ENCODE measurements around the gene SLC24A1.
A peak's percentile ranks its signal among the peaks of the same experiment; 100 is the strongest.
"Not testable (repeated sequence)": the region's sequence is repeated elsewhere in the genome, so short reads cannot be mapped to it uniquely, and the experiment has no call there.

SLC24A1 gene

DNA sequence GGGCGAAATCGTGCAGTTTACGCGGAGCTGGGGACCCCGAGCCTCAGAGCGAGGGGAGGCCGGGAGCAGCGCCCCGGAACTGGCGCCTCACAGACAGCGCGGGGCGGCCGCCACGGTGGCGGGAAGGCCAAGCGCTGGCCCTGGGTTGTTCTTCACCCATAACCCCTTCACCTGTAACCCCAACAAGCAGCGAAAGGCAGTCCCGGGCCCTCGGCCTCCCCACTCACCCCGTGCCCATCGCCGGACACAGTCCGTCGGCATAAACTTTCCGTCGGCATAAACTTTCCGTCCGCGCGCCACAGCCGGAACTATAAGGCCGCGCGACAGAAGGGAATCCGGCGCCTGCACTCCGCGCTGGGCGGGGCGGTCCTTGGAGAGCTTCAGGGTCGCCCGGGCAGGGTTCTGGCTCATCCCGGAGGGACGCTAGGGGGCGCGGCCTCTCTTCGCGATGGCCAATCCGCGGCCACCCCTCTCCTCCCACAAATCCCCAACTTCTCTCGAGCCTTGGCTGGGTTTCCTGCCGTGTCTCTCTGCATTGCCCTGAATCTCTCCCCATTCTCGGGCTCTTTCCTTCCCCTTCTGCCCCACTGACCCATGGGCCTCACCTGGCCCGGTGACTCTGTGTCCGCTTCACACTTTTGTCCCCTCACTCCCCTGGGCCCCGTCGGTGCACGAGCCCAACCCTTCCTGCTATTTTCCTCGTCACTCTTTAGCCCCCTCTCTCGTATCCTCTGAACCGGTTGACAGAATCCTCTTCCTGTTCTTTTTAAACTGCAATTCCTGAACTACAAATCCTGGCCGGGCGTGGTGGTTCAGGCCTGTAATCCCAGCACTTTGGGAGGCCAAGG lies 10.6 kb upstream of the SLC24A1 start, which contains the start of gene INTS14:
Gene INTS14 (minus strand): TSS at position 261 of the 848 bp plus-strand sequence. CDS start 3,751 bp downstream, outside the sequence.
- Histone ChIP-seq H3K27me3 (ENCODE audit: insufficient read depth, insufficient read length) (no peaks in the 10 kb centered on the region), H3K9ac (ENCODE audit: insufficient read length, low read depth) (peak within 1 kb of the TSS; percentile 97), H3K4me3 (ENCODE audit: insufficient read length, low read depth) (peak within 1 kb of the TSS; percentile 97), H3K36me3 (ENCODE audit: insufficient read depth, insufficient read length, low read length) (peaks cover 18% of the 10 kb centered on the region), H3K9me3 (ENCODE audit: insufficient read depth, low read length) (no peaks in the 10 kb centered on the region), H3K4me1 (ENCODE audit: insufficient read depth, insufficient read length) (no peaks in the 10 kb centered on the region)
- peak; percentile 96 for DNase-seq (ENCODE audit: low read depth, low spot score)
- TF ChIP-seq YY1 (IDR thresholded peaks at IDR 0.05; ENCODE audit: insufficient read depth, insufficient read length) = no peak
- no peak for TF ChIP-seq ZNF274 (IDR thresholded peaks at IDR 0.05; ENCODE audit: low read depth, low read length)
- no peak for TF ChIP-seq SUZ12 (IDR thresholded peaks at IDR 0.05; ENCODE audit: extremely low read depth, insufficient read depth, insufficient read length)

DNA sequence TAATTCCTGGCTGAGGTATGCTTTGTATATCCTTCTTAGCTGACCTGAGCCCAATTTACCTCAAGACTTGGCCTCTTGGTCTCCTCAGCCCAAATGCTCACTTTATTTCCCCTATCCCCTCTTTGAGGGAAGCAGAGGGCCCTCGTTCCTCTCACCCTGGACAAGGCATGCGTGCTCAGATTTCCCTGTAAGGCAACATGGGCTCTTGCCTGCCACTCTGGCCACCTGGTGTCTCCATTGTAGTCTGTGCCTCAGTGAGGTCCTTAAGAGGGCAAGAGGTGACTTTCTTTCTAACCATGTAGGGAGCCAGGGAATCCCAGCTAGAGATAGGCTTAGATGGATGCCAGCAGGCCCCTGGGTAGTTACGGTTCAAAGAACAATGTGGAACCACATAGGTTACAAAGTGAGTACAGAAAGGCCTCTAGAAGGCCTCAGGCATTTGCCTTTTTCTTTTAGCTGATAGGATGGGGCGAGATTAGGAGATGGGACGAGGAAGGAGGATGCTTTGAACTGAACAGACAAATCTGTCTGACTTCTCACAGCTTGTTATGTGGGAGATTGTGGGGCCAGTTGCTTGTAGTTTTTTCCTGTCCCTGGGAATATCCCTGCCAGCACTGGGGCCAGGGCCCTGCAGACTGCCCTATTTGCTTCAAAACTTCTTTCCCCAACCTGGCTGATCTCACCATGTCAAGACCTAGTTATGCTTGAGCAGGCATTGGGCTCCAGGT lies 9.7 kb upstream of the SLC24A1 start:
- H3K4me3 ChIP-seq (ENCODE audit: insufficient read length, low read depth) = peak overlapping the region; percentile 97
- peaks cover 10% of the 10 kb centered on the region for H3K36me3 ChIP-seq (ENCODE audit: insufficient read depth, insufficient read length, low read length)
- H3K9ac ChIP-seq (ENCODE audit: insufficient read length, low read depth) = peak overlapping the region; percentile 83
- no peak for DNase-seq (ENCODE audit: low read depth, low spot score)
- no peaks in the 10 kb centered on the region for H3K27me3 ChIP-seq (ENCODE audit: insufficient read depth, insufficient read length)
- H3K4me1 ChIP-seq (ENCODE audit: insufficient read depth, insufficient read length) = no peaks in the 10 kb centered on the region
- TF ChIP-seq SUZ12 (IDR thresholded peaks at IDR 0.05; ENCODE audit: extremely low read depth, insufficient read depth, insufficient read length) (no peak), YY1 (IDR thresholded peaks at IDR 0.05; ENCODE audit: insufficient read depth, insufficient read length) (no peak), ZNF274 (IDR thresholded peaks at IDR 0.05; ENCODE audit: low read depth, low read length) (no peak)
- H3K9me3 ChIP-seq (ENCODE audit: insufficient read depth, low read length) = no peaks in the 10 kb centered on the region

DNA sequence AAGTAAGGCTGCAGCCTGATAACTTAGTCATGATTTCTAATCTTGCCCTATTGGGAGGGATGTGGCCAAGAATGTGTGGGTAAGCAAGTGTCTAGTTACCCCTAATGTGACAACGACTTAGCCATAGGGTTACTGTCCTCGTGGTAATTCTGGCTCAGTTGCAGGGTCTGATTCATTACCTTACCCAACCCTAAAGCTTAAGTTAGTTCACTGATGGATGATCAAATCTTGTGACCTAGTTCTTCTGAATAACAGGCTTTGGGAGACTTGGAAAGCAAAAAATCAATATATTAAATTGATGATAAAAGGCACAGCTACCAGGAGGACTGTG lies 9.2 kb upstream of the SLC24A1 start:
- Histone ChIP-seq H3K36me3 (ENCODE audit: insufficient read depth, insufficient read length, low read length) (peaks cover 6% of the 10 kb centered on the region), H3K9me3 (ENCODE audit: insufficient read depth, low read length) (no peaks in the 10 kb centered on the region), H3K9ac (ENCODE audit: insufficient read length, low read depth) (peak overlapping the region; percentile 12), H3K4me3 (ENCODE audit: insufficient read length, low read depth) (no peak overlapping the region), H3K27me3 (ENCODE audit: insufficient read depth, insufficient read length) (no peaks in the 10 kb centered on the region), H3K4me1 (ENCODE audit: insufficient read depth, insufficient read length) (no peaks in the 10 kb centered on the region)
- no peak for TF ChIP-seq SUZ12 (IDR thresholded peaks at IDR 0.05; ENCODE audit: extremely low read depth, insufficient read depth, insufficient read length)
- TF ChIP-seq YY1 (IDR thresholded peaks at IDR 0.05; ENCODE audit: insufficient read depth, insufficient read length) = no peak
- no peak for TF ChIP-seq ZNF274 (IDR thresholded peaks at IDR 0.05; ENCODE audit: low read depth, low read length)
- DNase-seq (ENCODE audit: low read depth, low spot score) = no peak

DNA sequence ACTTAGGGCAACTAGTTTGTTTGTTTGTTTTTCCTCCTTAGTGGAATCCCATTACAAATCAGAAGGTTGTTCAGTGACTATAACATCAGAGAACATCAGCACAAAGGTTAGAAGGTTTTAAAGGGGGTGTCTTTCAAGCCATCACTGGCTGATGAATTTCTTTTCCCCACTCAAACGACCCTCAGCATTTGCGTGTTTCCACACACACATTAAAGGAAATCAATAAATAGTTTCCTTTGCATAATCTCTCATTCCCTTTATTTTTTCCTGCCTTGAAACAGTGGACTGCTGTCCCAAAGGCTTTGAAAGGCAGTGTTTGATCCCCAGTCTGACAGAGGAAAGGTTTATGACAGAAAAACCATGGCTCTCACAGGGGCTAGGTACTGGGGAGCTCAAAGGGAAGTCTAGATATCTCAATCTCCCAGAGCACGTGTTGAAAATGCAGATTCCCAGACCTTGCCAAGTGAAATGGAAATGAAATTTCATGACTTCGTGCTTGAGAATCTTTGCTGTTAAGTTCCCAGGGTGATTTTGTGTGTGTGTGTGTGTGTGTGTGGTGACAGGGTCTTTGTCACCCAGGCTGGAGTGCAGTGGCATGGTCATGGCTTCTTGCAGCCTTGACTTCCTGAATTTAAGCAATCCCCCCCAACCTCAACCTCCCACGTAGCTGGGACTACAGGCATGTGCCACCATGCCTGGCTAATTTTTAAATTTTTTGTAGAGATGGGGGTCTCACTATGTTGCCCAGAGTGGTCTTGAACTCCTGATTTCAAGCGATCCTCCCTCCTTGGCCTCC lies 8.6 kb upstream of the SLC24A1 start:
- DNase-seq (ENCODE audit: low read depth, low spot score) = no peak
- Histone ChIP-seq H3K9ac (ENCODE audit: insufficient read length, low read depth) (no peak overlapping the region), H3K4me3 (ENCODE audit: insufficient read length, low read depth) (no peak overlapping the region), H3K9me3 (ENCODE audit: insufficient read depth, low read length) (no peaks in the 10 kb centered on the region), H3K4me1 (ENCODE audit: insufficient read depth, insufficient read length) (no peaks in the 10 kb centered on the region), H3K36me3 (ENCODE audit: insufficient read depth, insufficient read length, low read length) (peaks cover 6% of the 10 kb centered on the region), H3K27me3 (ENCODE audit: insufficient read depth, insufficient read length) (no peaks in the 10 kb centered on the region)
- TF ChIP-seq SUZ12 (IDR thresholded peaks at IDR 0.05; ENCODE audit: extremely low read depth, insufficient read depth, insufficient read length) (no peak), YY1 (IDR thresholded peaks at IDR 0.05; ENCODE audit: insufficient read depth, insufficient read length) (no peak), ZNF274 (IDR thresholded peaks at IDR 0.05; ENCODE audit: low read depth, low read length) (no peak)

DNA sequence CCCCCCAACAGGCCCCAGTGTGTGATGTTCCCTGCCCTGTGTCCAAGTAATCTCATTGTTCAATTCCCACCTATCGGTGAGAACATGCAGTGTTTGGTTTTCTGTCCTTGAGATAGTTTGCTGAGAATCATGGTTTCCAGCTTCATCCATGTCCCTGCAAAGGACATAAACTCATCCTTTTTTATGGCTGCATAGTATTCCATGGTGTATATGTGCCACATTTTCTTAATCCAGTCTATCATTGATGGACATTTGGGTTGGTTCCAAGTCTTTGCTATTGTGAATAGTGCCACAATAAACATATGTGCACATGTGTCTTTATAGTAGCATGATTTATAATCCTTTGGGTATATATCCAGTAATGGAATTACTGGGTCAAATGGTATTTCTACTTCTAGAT lies 5.9 kb upstream of the SLC24A1 start:
- H3K9me3 ChIP-seq (ENCODE audit: insufficient read depth, low read length); DNase-seq (ENCODE audit: low read depth, low spot score); H3K4me1 ChIP-seq (ENCODE audit: insufficient read depth, insufficient read length); H3K4me3 ChIP-seq (ENCODE audit: insufficient read length, low read depth); H3K27me3 ChIP-seq (ENCODE audit: insufficient read depth, insufficient read length); H3K9ac ChIP-seq (ENCODE audit: insufficient read length, low read depth); H3K36me3 ChIP-seq (ENCODE audit: insufficient read depth, insufficient read length, low read length): not testable (repeated sequence)

DNA sequence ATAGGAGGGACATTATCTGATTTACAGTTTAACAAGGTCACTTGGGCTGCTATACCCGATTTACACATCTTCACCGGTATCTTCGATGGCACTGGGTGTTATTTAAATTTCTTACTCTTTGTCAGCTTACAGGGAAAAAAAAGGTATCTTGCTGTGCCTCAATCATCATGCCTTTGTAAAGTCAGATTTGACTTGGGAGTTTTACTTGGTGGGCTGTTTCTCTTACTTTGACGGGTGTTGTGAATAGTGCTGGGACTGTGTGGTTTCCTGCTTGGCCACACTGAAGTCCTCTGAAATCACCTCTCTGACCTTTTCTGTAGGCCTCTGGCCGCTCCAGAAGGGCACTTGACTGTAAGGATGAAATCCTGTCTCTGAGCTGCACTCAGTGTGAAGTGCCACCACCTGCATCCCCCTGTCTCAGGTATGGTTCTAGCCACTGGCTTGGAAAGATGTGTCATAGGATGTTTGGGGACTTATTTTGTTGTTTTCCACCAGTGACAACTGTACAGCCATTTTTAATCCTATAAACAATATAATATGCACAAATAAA lies 3.1 kb upstream of the SLC24A1 start:
- no peak for DNase-seq (ENCODE audit: low read depth, low spot score)
- Histone ChIP-seq H3K27me3 (ENCODE audit: insufficient read depth, insufficient read length) (no peaks in the 10 kb centered on the region), H3K9me3 (ENCODE audit: insufficient read depth, low read length) (no peaks in the 10 kb centered on the region), H3K4me3 (ENCODE audit: insufficient read length, low read depth) (no peak overlapping the region), H3K36me3 (ENCODE audit: insufficient read depth, insufficient read length, low read length) (no peaks in the 10 kb centered on the region), H3K9ac (ENCODE audit: insufficient read length, low read depth) (peak overlapping the region; percentile 11), H3K4me1 (ENCODE audit: insufficient read depth, insufficient read length) (no peaks in the 10 kb centered on the region)
- no peak for TF ChIP-seq ZNF274 (IDR thresholded peaks at IDR 0.05; ENCODE audit: low read depth, low read length)
- TF ChIP-seq SUZ12 (IDR thresholded peaks at IDR 0.05; ENCODE audit: extremely low read depth, insufficient read depth, insufficient read length) = no peak
- no peak for TF ChIP-seq YY1 (IDR thresholded peaks at IDR 0.05; ENCODE audit: insufficient read depth, insufficient read length)

Measured in NT2/D1 (cell line).